WERI-Rb-1 (cell line): Measurements from ENCODE around the gene B3GLCT.

Source experiments
- DNase-seq: peaks from one replicate; pipeline ENCODE4 v3.0.0-alpha.2; 2020
- H3K27ac ChIP-seq: fragments of 250-450 bp; sonication (Bioruptor Pico); 2 replicates; pipeline ENCODE4 v1.5.1; 2020; ENCODE audit warnings: mild to moderate bottlenecking, moderate library complexity
- H3K27me3 ChIP-seq: fragments of 250-450 bp; sonication (Bioruptor Pico); 2 replicates; pipeline ENCODE4 v1.5.1; 2021; ENCODE audit warnings: mild to moderate bottlenecking, low read depth, moderate library complexity; ENCODE audit not compliant: insufficient read depth, severe bottlenecking
- H3K36me3 ChIP-seq: fragments of 250-450 bp; sonication (Bioruptor Pico); 2 replicates; pipeline ENCODE4 v1.5.1; 2020; ENCODE audit warnings: mild to moderate bottlenecking, moderate library complexity
- H3K4me3 ChIP-seq: 2 replicates; pipeline ENCODE4 v1.5.1; 2011; ENCODE audit warnings: low read depth, mild to moderate bottlenecking, control low read depth, low read length
- H3K9me3 ChIP-seq: fragments of 250-450 bp; sonication (Bioruptor Pico); 2 replicates; pipeline ENCODE4 v1.5.1; 2021; ENCODE audit warnings: mild to moderate bottlenecking, moderate library complexity; ENCODE audit not compliant: severe bottlenecking
- CTCF ChIP-seq: IDR thresholded peaks from 2 replicates; pipeline ENCODE4 v1.5.1; 2011; ENCODE audit warnings: low read depth, mild to moderate bottlenecking, control low read depth, inconsistent platforms, low read length

Gene B3GLCT

GRCh38 chr13:31322702-31323405, 123.1 kb downstream of the B3GLCT start:
- H3K9me3 ChIP-seq: no peaks in the 10 kb centered on the region
- no peak for TF ChIP-seq CTCF
- H3K36me3 ChIP-seq: no peaks in the 10 kb centered on the region
- no peak overlapping the region for H3K4me3 ChIP-seq
- no peak for DNase-seq
- no peaks in the 10 kb centered on the region for H3K27me3 ChIP-seq
- H3K27ac ChIP-seq: no peak overlapping the region

- DNase-seq: no peak
- no peak overlapping the region for H3K4me3 ChIP-seq
- no peak for TF ChIP-seq CTCF
- no peaks in the 10 kb centered on the region for H3K27me3 ChIP-seq
- H3K27ac ChIP-seq: no peak overlapping the region
- H3K9me3 ChIP-seq: no peaks in the 10 kb centered on the region
- H3K36me3 ChIP-seq: no peaks in the 10 kb centered on the region
These were observed 127.5 kb downstream of the B3GLCT start for GRCh38 chr13:31327182-31327860.

- no peak overlapping the region for H3K27ac ChIP-seq
These were observed 128.9 kb downstream of the B3GLCT start for GRCh38 chr13:31328549-31329235.

GRCh38 chr13:31330236-31330635, 130.5 kb downstream of the B3GLCT start:
- Histone ChIP-seq H3K4me3 (no peak overlapping the region), H3K9me3 (no peaks in the 10 kb centered on the region), H3K27ac (no peak overlapping the region), H3K27me3 (no peaks in the 10 kb centered on the region), H3K36me3 (no peaks in the 10 kb centered on the region)
- DNase-seq: no peak
- no peak for TF ChIP-seq CTCF

More at GRCh38 chr13:31328549-31329235, 128.9 kb downstream of the B3GLCT start:
- H3K36me3 ChIP-seq: no peaks in the 10 kb centered on the region
- DNase-seq: no peak
- no peaks in the 10 kb centered on the region for H3K9me3 ChIP-seq
- no peak for TF ChIP-seq CTCF
- no peaks in the 10 kb centered on the region for H3K27me3 ChIP-seq
- H3K4me3 ChIP-seq: no peak overlapping the region

- DNase-seq: no peak
- H3K9me3 ChIP-seq: no peaks in the 10 kb centered on the region
- no peak overlapping the region for H3K27ac ChIP-seq
- TF ChIP-seq CTCF: no peak
- H3K27me3 ChIP-seq: no peaks in the 10 kb centered on the region
- no peak overlapping the region for H3K4me3 ChIP-seq
- H3K36me3 ChIP-seq: no peaks in the 10 kb centered on the region
These were observed 131.3 kb downstream of the B3GLCT start for GRCh38 chr13:31331068-31331467.
